ELR (cell line): ENCODE measurements around the gene PTPN9.
"Not testable (repeated sequence)": the region's sequence is repeated elsewhere in the genome, so short reads cannot be mapped to it uniquely, and the experiment has no call there.

Experiments used
- DNase-seq: peaks from one replicate; pipeline ENCODE4 v3.0.0-alpha.2; 2015; ENCODE audit warnings: low read depth

Gene PTPN9

DNA sequence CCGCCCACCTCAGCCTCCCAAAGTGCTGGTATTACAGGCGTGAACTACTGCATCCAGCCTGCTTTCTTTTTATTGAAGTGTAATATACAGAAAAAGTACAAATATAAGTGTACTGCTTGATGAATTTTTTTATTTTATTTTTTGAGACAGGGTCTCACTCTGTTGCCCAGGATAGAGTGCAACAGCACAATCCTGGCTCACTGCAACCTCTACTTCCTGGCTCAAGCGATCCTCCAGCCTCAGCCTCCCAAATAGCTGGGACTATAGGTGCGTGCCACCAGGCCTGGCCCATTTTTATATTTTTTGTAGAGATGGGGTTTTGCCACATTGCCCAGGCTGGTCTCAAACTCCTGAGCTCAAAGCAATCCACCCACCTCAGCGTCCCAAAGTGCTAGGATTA is 3.8 kb upstream of the PTPN9 start:
- DNase-seq = not testable (repeated sequence)

DNA sequence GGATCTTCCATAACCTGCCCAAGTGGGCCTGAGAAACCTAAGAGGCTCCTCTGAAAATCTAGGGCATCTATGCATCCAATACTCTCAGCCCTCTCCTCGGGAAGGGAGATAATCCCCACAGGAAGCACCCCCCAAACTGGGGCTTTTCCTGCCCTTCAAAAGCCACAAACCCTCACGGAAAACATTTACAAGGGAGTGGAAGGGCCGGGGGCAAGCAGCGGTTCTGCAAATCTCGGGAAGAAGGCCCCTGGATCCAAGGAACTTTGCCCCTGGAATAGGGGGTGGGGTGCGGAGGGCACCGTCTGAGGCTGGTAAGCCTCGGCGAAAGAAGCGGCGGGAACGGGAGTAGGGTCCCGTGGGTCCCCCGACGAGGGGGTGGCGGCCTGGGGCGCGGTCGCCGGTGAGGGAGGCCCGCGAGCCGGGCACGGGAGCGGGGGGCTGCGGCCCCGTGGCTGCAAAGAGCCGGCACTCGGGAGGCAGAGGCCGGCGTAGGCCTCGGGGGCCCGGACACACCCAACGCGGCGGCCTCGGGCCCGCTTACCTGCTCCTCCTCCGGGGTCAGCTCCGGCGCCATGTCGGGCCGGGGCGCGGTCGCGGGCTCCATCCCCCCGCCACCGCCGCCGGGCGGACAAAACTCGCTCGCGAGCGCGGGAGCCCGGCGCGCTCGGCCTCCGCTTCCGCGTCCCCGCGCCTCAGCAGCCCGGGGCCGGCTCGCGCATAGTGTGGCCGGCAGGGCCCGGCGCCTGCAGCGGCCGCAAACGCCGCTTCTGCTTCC is 755 bp downstream of the PTPN9 start:
- DNase-seq = peak; percentile 33

DNA sequence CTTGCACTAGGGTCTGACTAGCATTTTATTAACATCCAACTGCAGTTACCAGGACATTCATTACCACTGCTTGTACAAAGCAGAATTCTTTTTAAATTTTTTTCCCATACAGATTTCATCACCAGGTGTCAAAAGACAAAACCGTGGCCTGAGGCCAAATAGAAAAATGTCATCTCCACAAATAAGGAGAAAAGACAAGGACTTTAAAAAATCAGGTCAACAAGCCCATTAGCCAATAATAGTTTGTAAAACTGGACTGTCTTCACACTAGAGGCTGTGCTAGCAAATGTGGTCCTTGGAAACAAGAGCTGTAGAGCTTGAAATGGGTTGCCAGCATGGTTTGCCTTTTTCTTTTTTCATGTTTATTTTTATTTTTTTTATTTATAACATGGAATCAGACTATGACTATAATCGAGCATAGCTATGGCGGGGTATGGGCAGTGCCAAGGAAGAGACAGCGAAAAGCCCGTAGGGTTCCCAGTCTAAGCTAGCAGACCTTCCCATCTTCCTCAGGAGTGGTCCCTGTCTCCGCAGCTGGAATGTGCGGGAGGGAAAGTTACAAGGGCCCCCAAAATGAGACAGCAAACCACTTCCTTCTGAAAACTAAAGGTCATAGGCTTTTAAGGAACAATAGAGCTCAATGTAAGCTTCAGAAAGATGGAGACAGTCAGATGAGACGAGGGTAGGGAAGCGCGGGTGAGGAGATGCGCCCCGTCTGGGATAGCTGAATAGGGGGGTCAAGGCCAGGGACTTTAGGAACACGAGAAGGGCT is 1.5 kb downstream of the PTPN9 start:
- peak; percentile 43 for DNase-seq

DNA sequence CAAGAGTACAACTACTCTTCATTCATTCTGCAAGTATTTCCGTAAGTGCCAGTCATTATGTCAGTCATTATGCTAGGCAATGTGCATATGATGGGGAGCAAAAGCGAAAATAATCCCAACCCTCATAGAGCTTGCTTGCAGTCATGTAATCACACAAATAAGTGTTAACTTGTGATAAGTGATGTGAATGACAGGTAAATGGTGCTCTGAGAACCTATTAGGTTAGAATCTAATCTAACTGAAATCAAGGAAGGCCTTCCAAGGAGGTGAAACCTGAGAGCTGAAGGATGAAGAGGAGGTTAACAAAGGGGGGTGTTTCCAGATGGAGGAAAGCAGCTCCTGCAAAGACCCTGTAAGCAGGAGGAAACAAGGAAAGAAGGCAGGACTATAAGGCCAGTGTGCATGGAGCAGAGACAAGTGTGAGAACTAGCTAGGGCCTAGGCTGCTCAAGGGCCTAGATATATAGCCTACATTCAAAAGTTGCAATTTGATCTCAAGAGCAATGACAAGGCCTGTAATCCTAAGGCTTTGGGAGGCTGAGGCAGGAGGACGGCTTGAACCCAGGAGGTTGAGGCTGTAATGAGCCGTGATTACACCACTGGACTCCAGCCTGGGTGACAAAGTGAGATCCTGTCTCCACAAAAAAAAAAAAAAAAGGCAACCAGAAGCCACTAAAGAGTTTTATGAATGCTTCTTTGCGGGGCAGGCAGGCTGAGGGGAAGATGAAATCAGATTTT is 5.3 kb downstream of the PTPN9 start:
- no peak for DNase-seq

DNA sequence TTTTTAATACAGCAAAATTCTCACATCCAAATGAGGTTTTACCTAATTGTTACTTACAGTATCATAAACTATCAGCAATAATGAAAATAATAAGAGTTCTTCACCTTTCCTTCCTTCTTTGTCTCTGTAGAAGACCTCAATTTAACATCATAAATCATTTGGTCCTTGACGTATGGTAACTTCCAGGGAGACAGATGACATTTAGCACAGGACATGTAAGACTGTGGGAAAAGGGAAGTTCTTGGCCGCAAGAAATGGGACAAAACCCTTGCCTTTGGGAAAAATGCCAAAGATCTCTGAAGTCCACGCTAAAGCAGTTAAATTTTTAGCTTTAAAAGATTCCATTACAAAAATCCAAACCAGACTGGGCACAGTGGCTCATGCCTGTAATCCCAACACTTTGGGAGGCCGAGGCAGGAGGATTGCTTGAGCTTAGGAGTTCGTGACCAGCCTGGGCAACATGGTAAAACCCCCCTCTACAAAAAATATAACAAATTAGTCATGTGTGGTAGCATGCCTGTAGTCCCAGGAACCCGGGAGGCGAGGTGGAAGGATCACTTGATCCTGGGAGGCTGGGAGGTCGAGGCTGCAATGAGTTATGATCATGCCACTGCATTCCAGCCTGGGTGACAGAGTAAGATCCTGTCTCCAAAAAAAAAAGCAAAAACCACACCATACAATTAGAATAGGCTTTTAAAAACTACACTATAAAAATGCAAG is 8.8 kb downstream of the PTPN9 start:
- no peak for DNase-seq

DNA sequence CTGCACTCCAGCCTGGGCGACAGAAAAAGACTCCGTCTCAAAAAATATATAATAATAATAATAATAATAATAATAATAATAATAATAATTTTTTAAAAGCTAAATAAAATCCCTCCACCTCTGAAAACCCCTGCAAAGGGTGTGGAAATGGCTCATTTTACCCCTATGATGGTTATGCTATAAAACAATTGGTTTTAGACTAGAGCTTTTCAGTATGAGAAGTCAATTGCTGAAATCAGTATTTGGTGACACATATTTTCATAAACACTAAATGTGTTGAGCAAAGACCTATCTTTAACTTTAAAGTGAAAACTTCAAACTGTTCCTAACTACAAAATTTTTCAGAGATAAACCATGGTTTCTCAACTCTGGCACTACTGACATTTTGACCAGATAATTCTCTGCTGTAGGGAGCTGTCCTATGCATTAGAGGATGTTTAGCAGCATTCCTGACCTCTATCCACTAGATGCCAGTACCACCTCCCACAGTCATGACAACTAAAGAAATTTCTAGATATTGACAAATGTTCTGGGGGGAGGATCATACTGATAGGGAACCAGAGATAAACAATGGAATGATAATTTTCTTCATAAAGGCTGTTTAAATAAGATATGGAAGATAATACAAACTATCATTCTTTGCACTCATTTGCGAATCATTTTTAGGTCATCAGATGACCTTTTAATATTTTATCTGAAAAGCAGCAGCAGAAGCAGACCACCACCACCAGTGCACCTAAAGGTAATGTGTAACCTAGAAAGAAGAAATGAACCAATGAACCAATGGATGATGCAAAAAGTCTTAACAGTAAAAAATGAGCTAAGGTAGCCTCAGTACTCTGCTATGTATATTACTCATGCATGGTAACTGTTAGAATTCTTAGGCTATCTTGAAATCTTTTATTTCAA is 13.8 kb downstream of the PTPN9 start:
- peak; percentile 36 for DNase-seq

DNA sequence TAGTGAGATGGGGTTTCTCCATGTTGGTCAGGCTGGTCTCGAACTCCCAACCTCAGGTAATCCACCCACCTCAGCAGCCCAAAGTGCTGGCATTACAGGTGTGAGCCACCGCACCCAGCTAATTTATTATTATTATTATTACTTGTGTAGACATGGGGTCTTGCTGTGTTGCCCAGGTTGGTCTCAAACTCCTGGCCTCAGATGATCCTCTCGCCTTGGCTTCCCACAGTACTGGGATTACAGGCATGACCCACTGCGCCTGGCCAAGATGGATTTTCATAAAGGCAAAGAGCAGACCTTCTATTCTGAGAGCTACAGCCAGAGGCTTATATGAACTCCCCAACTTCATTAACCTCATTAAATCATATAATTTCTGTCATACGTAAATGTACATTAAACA is 17.2 kb downstream of the PTPN9 start:
- DNase-seq = no peak

DNA sequence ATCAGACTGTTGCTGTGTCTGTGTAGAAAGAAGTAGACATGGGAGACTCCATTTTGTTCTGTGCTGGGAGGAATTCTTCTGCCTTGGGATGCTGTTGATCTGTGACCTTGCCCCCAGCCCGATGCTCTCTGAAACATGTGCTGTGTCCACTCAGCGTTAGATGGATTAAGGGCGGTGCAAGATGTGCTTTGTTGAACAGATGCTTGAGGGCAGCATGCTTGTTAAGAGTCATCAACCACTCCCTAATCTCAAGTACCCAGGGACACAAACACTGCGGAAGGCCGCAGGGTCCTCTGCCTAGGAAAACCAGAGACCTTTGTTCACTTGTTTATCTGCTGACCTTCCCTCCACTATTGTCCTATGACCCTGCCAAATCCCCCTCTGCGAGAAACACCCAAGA is 19.8 kb downstream of the PTPN9 start:
- DNase-seq = not testable (repeated sequence)

DNA sequence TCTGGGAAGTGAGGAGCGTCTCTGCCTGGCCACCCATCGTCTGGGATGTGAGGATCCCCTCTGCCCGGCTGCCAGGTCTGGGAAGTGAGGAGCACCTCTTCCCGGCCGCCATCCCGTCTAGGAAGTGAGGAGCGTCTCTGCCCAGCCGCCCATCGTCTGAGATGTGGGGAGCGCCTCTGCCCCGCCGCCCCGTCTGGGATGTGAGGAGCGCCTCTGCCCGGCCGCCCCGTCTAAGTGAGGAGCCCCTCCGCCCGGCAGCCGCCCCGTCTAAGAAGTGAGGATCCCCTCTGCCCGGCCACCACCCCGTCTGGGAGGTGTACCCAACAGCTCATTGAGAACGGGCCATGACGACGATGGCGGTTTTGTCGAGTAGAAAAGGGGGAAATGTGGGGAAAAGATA is 20.2 kb downstream of the PTPN9 start:
- not testable (repeated sequence) for DNase-seq

DNA sequence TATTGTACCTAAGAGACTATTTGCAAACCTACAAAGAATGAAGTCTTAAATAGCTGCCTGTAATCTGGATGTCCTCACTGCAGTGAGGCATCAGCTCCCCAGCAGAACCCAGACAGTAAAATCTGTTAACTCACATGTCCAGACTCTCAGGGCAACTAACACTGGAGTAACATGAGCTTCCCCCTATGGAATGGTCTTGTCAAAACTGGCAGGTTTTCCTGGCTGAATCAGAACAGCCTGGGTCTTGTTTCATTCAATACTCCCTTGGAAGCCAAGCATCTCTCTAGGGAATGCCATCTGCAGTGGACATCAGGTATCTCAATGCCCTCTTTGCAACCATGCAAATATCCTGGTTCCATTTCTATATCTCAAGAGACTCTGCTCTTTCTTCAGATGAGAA is 24.4 kb downstream of the PTPN9 start:
- DNase-seq = no peak

DNA sequence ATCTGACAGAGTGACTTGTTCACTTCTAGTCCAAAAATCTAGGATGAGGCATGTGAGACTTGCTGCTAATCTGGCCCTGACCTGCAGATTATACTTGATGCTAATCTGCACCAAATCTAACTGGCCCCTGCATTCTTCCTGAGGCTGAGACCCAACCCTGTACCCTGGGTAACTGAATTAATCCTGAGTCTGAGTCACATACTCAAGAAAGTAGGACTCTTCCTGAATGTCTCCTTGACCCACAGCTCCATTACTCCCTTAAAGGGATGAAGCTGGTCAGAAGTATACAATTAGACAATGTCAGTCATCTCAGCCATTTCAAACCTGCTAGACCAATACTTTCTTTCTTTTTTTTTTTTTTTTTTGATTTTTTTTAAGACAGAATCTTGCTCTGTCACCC is 25.5 kb downstream of the PTPN9 start:
- no peak for DNase-seq

DNA sequence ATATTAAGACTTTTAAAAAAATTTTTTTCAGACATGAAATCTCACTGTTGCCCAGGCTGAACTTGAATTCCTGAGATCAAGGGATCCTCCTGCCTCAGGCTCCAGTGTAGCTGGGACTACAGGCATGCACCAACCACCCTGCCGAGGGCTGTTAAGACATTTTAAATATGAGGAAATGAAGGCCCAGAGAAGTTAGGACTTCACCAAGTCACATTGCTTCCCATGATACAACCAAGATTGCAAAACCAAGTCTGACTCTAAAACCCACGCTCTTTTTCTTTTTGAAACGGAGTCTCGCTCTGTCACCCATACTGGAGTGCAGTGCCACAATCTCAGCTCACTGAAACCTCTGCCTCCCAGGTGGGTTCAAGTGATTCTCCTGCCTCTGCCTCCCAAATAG is 28.0 kb downstream of the PTPN9 start:
- no peak for DNase-seq

DNA sequence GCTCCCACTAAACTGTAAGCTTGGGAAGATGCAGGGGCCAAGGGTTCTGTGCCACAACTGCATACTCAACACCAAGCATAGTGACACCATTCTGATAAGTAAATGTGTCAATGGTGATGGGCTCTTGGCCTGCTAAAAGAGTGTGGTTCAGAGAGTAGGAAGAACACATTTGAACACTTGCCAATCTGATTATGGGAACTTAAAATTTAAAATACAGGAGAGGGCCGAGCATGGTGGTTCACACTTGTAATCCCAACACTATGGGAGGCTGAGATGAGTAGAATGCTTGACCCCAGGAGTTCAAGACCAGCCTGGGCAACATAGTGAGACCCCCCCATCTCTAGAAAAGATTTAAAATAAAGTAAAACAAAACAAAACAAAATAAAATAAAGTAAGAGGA is 34.1 kb downstream of the PTPN9 start:
- DNase-seq = no peak

DNA sequence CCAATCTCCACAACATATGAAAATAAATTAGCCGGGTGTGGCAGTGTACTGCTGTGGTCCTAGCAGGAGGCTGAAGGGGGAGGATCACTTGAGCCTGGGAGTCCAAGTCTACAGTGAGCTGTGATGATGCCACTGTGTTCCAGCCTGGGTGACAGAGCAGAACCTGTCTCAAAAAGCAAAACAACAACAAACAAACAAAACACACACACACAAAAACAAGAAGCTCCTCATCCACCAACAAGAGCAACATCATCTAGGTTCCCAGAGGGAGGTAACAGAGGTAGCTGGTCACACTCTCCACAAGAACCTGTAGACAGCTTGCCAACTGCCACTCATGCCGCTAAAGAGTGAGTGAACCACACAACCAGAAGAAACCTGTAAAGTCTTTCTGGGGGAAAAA is 34.8 kb downstream of the PTPN9 start:
- DNase-seq = no peak

DNA sequence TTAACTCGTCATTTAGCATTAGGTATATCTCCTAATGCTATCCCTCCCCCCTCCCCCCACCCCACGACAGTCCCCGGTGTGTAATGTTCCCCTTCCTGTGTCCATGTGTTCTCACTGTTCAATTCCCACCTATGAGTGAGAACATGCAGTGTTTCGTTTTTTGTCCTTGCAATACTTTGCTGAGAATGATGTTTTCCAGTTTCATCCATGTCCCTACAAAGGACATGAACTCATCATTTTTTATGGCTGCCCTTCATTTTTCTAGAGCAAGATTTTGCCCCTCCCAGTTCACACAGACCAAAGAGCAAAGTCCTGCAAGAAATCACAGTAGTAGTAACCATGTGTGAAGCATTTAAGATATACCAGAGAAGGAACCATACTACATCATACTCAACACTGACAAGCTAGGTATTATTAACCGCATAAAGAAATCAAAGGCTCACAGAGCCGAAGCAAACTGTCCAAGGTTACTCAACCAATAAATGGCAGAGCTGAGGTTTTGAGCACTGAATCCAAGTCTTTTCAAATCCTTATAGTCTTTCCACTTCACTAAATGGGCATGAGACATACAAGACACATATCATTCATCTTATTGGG is 36.1 kb downstream of the PTPN9 start:
- DNase-seq = not testable (repeated sequence)

DNA sequence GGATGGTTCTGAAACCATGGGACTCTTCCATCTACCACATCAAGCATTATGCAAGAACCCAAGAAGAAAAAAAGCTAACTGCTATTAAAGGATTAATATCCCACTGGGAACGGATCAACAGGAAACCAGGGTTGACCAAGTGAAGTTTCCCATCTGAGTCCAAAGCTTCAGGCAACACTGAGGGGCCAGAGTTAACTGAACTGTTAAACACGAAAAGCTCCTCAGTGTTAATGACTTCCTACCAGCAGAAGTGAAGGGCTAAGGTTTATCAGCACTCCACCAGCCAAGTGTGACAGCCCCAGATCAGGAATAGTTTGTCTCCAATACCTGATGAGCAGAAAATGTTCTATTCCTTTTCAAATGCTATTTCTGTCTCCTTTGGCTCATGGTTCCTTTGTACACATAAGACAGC is 36.7 kb downstream of the PTPN9 start:
- no peak for DNase-seq

DNA sequence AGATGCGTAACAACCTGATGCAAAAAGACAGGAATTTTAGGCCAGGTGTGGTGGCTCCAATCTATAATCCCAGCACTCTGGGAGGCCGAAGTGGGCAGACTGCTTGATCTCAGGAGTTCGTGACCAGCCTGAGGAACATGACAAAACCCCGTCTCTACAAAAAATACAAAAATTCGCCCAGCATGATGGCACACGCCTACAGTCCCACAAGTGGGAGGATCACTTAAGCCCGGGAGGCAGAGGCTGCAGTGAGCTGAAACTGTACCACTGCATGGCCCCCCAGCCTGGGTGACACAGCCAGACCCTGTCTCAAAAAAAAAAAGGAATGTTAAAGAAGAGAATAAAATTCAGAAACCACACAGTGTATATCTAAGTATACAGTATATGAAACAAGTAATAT is 40.7 kb downstream of the PTPN9 start:
- DNase-seq = no peak

DNA sequence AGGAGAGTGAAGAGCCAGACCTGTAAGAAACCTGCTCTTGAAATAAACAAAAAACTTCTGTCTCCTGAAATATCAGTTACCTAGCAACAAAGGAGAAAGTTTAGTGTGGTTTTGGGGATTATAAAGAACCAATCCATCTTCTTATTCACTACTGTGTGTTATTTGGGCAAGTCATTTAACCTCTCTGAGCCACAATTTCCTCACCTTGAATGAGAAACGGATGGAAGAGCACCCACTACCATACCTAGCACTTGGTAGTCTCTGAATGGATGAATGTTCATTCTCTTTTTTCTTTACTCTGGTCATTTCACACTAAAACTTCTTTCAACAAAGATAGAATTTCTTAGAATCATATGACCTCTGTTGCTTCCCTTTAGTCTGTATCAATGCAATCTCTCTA is 45.2 kb downstream of the PTPN9 start:
- no peak for DNase-seq

DNA sequence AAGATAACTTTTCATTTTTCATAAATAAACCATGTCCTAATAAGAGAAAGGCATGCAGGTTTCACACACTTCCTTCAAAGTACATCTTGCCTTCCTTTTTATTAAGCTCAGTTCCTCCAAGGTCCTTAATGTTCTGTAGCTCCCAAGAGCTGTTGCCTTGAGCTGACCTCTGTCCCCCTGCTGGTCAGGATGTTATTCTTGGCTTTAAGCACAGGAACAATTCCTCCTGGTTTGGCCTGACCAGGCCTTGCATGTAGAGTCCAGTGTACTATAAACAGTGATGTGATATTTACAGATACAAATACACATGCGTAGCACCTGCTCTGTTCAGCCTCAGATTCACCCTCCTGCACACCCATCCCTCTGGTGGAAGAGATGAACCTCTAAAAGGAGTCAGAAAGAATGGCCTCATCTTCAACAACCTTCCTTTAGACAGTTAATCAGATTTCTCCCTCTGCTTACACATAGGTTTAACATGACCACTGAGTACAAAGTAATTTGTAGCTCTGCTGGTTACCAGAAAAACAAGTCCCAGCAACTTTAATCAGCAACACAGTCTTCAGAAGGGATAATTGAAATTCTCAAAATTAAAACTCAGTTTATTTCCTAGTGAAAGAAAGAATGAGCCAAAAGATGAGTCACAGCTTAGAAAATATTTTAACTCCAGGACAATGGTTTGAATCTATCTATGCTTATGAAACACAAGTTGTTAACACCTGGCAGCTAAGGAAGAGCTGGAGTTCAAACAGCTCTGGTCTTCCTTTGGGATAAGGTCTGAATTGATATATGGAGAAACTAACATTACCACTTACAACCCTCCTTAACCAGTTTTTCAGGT is 46.5 kb downstream of the PTPN9 start:
- peak; percentile 67 for DNase-seq

DNA sequence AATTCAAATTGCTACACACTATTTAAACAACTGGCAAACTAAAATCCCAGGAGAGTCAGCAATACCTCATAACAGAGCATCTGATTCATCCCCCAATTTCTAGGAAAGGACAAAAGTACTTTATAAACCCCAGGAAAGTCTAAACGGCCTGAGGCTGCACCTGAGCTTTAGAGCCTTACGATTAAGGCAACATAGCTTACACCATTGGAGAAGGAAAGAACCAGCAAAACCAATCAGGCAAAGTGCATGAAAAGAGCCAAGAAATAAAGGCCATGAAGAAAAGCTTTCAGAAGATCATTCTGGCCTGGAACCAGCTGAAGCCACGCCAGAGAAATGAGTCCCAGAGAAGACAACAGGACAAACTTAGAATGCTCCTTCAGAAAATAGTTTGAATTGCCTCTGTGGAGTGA is 48.1 kb downstream of the PTPN9 start:
- no peak for DNase-seq
